OCI-LY1 (cell line): ENCODE measurements around the gene CUX1.

Source experiments
- H2AFZ ChIP-seq: fragments of 200-600 bp; sonication (generic), shearing (Covaris generic); 2 replicates; pipeline ENCODE4 v1.6.0; 2014; ENCODE audit warnings: antibody characterized with exemption, mild to moderate bottlenecking, low read length
- H3F3A ChIP-seq: fragments of 200-600 bp; sonication (generic), shearing (Covaris generic); 2 replicates; pipeline ENCODE4 v1.6.0; 2014; ENCODE audit warnings: mild to moderate bottlenecking, antibody characterized with exemption, low read length, moderate library complexity; ENCODE audit not compliant: insufficient read depth
- H3K27ac ChIP-seq: fragments of 200-600 bp; sonication (generic); 2 replicates; pipeline ENCODE4 v1.5.1; 2014; ENCODE audit warnings: low read length, mixed run types, mild to moderate bottlenecking, low read depth; ENCODE audit not compliant: poor library complexity, severe bottlenecking
- H3K27me3 ChIP-seq: fragments of 200-600 bp; sonication (generic); 2 replicates; pipeline ENCODE4 v1.6.0; 2014; ENCODE audit warnings: antibody characterized with exemption, mild to moderate bottlenecking, low read length, moderate library complexity; ENCODE audit not compliant: insufficient read depth
- H3K36me3 ChIP-seq: fragments of 200-600 bp; sonication (generic); 2 replicates; pipeline ENCODE4 v1.6.1; 2014; ENCODE audit warnings: mild to moderate bottlenecking, antibody characterized with exemption, low read length, moderate library complexity, mixed read lengths; ENCODE audit not compliant: insufficient read depth
- H3K4me1 ChIP-seq: fragments of 200-600 bp; sonication (generic); 2 replicates; pipeline ENCODE4 v1.5.1; 2014; ENCODE audit warnings: mild to moderate bottlenecking, low read length, moderate library complexity; ENCODE audit not compliant: insufficient read depth, severe bottlenecking
- H3K4me2 ChIP-seq: fragments of 200-600 bp; sonication (generic), shearing (Covaris generic); 2 replicates; pipeline ENCODE4 v1.6.1; 2014; ENCODE audit warnings: low read length
- H3K4me3 ChIP-seq: fragments of 200-600 bp; sonication (generic); 2 replicates; pipeline ENCODE4 v1.5.1; 2014; ENCODE audit warnings: low read length, low read depth, mild to moderate bottlenecking, mixed read lengths; ENCODE audit not compliant: poor library complexity, severe bottlenecking
- H3K79me2 ChIP-seq: fragments of 200-600 bp; shearing (Covaris generic); 2 replicates; pipeline ENCODE4 v1.6.1; 2016; ENCODE audit warnings: mixed run types, low read length, mixed read lengths; ENCODE audit not compliant: insufficient read depth
- H3K9ac ChIP-seq: fragments of 200-600 bp; sonication (generic), shearing (Covaris generic); 2 replicates; pipeline ENCODE4 v1.6.1; 2014; ENCODE audit warnings: mild to moderate bottlenecking, low read length, mixed read lengths
- H3K9me2 ChIP-seq: fragments of 200-600 bp; sonication (generic), shearing (Covaris generic); 2 replicates; pipeline ENCODE4 v1.6.1; 2014; ENCODE audit warnings: low read depth, mild to moderate bottlenecking, low read length, mixed read lengths
- H3K9me3 ChIP-seq: fragments of 200-600 bp; shearing (Covaris generic); 2 replicates; pipeline ENCODE4 v1.6.1; 2014; ENCODE audit warnings: low read length, mixed read lengths
- H4K20me1 ChIP-seq: fragments of 200-600 bp; sonication (generic), shearing (Covaris generic); 2 replicates; pipeline ENCODE4 v1.6.0; 2016; ENCODE audit warnings: mild to moderate bottlenecking, low read length; ENCODE audit not compliant: insufficient read depth
- EZH2 ChIP-seq: fragments of 200-600 bp; sonication (generic), shearing (Covaris generic); IDR thresholded peaks from 2 replicates; pipeline ENCODE4 v1.8.0; 2017; ENCODE audit warnings: borderline replicate concordance, mixed run types, mild to moderate bottlenecking, antibody characterized with exemption, low read length, moderate library complexity, mixed read lengths
- TF ChIP-seq, protein P1 (sequence below): fragments of 200-600 bp; sonication (generic), shearing (Covaris generic); IDR thresholded peaks from 2 replicates; pipeline ENCODE4 v1.5.1; 2017; ENCODE audit warnings: mild to moderate bottlenecking, antibody characterized with exemption, low read length, moderate library complexity, mixed read lengths

Gene CUX1

DNA sequence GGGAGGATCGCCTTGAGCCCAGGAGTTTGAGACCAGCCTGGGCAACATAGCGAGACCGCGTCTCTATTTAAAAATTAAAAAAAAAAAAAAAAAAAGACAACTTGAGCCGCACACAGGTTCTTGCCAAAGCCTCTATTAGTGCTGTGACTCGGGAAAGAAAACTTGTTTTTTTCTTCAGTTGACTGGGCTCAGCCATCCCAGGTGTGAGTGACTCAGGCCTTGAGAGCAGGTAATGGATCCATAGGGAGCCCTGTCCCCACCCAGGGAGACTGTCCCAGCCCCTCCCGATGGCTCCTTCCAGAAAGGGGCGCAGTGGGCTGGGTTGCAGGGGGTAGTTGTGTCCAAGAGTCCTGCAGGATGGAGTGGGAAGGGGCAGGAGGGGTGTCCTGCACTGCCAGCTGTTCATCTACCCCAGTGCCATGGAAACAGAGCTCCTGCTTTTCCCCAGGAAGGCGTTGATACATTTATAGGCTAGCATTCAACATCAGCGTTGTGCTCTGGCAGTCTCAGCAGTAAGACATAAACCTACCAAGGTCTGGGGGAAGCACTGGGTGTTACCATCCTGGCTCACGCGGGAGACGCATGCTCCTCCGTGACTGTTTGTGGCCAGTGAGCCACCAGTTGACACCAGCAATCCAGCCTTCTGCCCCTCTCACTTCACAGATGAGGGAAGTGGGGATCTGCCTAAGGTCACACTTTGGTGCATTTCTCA, 126.6 kb downstream of the CUX1 start:
- peaks cover 77% of the 10 kb centered on the region for H3K79me2 ChIP-seq
- H3K9ac ChIP-seq = peak overlapping the region; percentile 50; the same call in 1 of the 2 replicates
- peaks cover 20% of the 10 kb centered on the region; the same call in 1 of the 2 replicates for H3F3A ChIP-seq
- no peaks in the 10 kb centered on the region for H3K9me2 ChIP-seq
- no peaks in the 10 kb centered on the region; the same call in 1 of the 2 replicates for H4K20me1 ChIP-seq
- H3K9me3 ChIP-seq = no peaks in the 10 kb centered on the region
- H3K4me3 ChIP-seq = peak overlapping the region; percentile 17
- H3K4me2 ChIP-seq = peak overlapping the region; percentile 49
- TF ChIP-seq, protein P1, sequence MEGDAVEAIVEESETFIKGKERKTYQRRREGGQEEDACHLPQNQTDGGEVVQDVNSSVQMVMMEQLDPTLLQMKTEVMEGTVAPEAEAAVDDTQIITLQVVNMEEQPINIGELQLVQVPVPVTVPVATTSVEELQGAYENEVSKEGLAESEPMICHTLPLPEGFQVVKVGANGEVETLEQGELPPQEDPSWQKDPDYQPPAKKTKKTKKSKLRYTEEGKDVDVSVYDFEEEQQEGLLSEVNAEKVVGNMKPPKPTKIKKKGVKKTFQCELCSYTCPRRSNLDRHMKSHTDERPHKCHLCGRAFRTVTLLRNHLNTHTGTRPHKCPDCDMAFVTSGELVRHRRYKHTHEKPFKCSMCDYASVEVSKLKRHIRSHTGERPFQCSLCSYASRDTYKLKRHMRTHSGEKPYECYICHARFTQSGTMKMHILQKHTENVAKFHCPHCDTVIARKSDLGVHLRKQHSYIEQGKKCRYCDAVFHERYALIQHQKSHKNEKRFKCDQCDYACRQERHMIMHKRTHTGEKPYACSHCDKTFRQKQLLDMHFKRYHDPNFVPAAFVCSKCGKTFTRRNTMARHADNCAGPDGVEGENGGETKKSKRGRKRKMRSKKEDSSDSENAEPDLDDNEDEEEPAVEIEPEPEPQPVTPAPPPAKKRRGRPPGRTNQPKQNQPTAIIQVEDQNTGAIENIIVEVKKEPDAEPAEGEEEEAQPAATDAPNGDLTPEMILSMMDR = no peak
- TF ChIP-seq EZH2 = no peak
- no peak overlapping the region for H2AFZ ChIP-seq
- peak overlapping the region; percentile 84 for H3K27ac ChIP-seq
- peaks cover 97% of the 10 kb centered on the region for H3K4me1 ChIP-seq
- peaks cover 10% of the 10 kb centered on the region for H3K36me3 ChIP-seq
- no peaks in the 10 kb centered on the region for H3K27me3 ChIP-seq

DNA sequence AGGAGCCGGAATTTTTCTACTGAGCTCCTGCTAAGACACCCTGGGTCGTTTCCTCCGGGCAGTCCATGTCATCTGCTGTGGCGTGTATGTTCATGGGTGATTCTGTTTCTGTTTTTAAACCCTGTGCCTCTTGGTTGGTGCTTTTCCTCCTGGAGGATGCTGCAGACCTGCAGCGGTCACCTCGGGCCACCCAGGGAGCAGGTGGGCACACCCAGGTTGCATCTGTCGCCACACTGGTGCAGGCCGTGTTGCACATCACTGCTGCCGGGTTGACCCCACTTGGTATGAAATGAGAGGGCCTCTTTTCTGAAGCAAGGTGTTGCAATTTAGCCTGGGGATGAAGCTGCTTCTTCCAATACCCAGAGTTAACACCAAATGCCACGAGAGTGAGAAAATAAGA, 127.2 kb downstream of the CUX1 start:
- peak overlapping the region; percentile 49 for H3K4me2 ChIP-seq
- no peaks in the 10 kb centered on the region for H3K9me2 ChIP-seq
- no peaks in the 10 kb centered on the region for H3K9me3 ChIP-seq
- peaks cover 12% of the 10 kb centered on the region; the same call in 1 of the 2 replicates for H3K36me3 ChIP-seq
- no peaks in the 10 kb centered on the region; the same call in 1 of the 2 replicates for H4K20me1 ChIP-seq
- TF ChIP-seq, protein P1 = no peak
- TF ChIP-seq EZH2 = no peak
- H3K9ac ChIP-seq = peak overlapping the region; percentile 50; the same call in 1 of the 2 replicates
- H2AFZ ChIP-seq = no peak overlapping the region
- peaks cover 92% of the 10 kb centered on the region for H3K4me1 ChIP-seq
- H3K27me3 ChIP-seq = no peaks in the 10 kb centered on the region
- H3K79me2 ChIP-seq = peaks cover 77% of the 10 kb centered on the region
- H3K27ac ChIP-seq = peak overlapping the region; percentile 84
- H3F3A ChIP-seq = peaks cover 20% of the 10 kb centered on the region; the same call in 1 of the 2 replicates
- H3K4me3 ChIP-seq = no peak overlapping the region

DNA sequence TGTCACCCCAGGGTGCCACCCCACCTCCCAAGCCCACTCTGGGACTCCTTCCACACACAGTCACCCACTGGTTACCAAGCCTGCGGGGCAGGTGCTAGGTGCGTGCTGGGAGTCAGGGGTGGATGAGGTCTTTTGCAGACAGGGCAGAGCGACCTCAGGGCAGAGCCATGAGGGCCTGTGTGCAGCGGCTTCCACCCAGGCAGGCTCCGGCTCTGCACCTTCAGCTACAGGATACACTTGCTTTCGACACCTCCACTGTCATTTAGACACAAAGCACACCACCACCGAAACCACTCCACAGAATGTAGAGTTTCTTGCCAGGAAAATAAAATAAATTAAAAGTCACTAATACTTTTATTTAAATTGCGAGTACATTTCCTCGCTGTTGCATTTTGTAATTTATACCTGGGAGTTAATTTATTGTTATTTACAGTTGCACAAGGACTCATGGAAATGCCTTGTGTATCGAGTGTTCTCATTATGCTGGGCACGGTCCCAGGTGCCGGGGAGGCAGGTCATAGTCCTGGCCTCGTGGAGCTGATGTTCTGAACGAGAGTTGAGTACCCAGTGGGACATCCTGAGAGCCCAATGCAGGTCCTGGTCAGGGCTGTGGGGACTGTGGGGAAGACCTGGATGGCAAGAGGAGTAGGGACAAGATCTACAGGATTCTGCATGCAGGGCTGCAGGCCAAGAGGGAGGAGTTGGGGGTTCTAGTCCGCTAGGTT, 127.8 kb downstream of the CUX1 start:
- Histone ChIP-seq H3K79me2 (peaks cover 76% of the 10 kb centered on the region), H4K20me1 (no peaks in the 10 kb centered on the region; the same call in 1 of the 2 replicates)
- no peak for TF ChIP-seq EZH2
- TF ChIP-seq, protein P1 = no peak

More for the DNA sequence above, 127.8 kb downstream of the CUX1 start:
- H3K36me3 ChIP-seq = peaks cover 15% of the 10 kb centered on the region; the same call in 1 of the 2 replicates
- peaks cover 92% of the 10 kb centered on the region for H3K4me1 ChIP-seq
- no peaks in the 10 kb centered on the region for H3K27me3 ChIP-seq
- H3F3A ChIP-seq = peaks cover 20% of the 10 kb centered on the region; the same call in 1 of the 2 replicates
- peak overlapping the region; percentile 50; the same call in 1 of the 2 replicates for H3K9ac ChIP-seq
- no peak overlapping the region for H3K4me3 ChIP-seq
- peak overlapping the region; percentile 84 for H3K27ac ChIP-seq
- no peaks in the 10 kb centered on the region for H3K9me2 ChIP-seq
- no peaks in the 10 kb centered on the region for H3K9me3 ChIP-seq
- H2AFZ ChIP-seq = no peak overlapping the region
- H3K4me2 ChIP-seq = peak overlapping the region; percentile 49; the same call in 1 of the 2 replicates
